Measurements from ENCODE around the gene GIGYF2. TPM values are rescaled to one million over a fixed set of nuclear protein-coding genes. Genes with fewer than 3 reads are reported as not detected.
"Not testable (repeated sequence)": the region's sequence is repeated elsewhere in the genome, so short reads cannot be mapped to it uniquely, and the experiment has no call there.

GIGYF2 gene
- total and polyA plus RNA-seq, 4 donors = 10.6 to 50.5 (median 26.7) TPM

- H3K27me3 ChIP-seq (ENCODE audit: control insufficient read depth in 4 of 4, insufficient read depth in 4 of 4, low read length in 3 of 4) = no peaks in the 10 kb centered on the region
- H3K36me3 ChIP-seq (ENCODE audit: control insufficient read depth in 4 of 4, insufficient read depth in 3 of 4, low read depth in 1 of 4, low read length in 3 of 4) = peaks cover 0 to 3% (median 0%) of the 10 kb centered on the region in 4 donors
- DNase-seq (ENCODE audit: low spot score) = peak; percentile 25
- H3K4me3 ChIP-seq (ENCODE audit: low read depth in 1 of 3, low read length in 3 of 3) = no peak overlapping the region
- H3K27ac ChIP-seq (ENCODE audit: low read depth in 1 of 2, low read length in 2 of 2) = no peak overlapping the region
- no peak for TF ChIP-seq RAD21 (IDR thresholded peaks at IDR 0.05)
- TF ChIP-seq HNF4G (IDR thresholded peaks at IDR 0.05) = no peak
- WGBS = 89% methylated on average over 28 of the region's 28 CpGs
- no peaks in the 10 kb centered on the region for H3K4me1 ChIP-seq (ENCODE audit: control insufficient read depth in 4 of 4, insufficient read depth in 4 of 4, low read length in 3 of 4)
- H3K9ac ChIP-seq (ENCODE audit: low read depth in 1 of 2, low read length in 2 of 2) = no peak overlapping the region
- H3K9me3 ChIP-seq (ENCODE audit: control insufficient read depth in 4 of 4, low read length in 3 of 4) = no peaks in the 10 kb centered on the region
These were observed 204.8 kb downstream of the GIGYF2 start for GRCh38 chr2:232901736-232902578.

GRCh38 chr2:232903989-232904388 lies 206.9 kb downstream of the GIGYF2 start:
- 86% methylated on average over 9 of the region's 9 CpGs for WGBS
- no peak overlapping the region for H3K9ac ChIP-seq (ENCODE audit: low read depth in 1 of 2, low read length in 2 of 2)
- peak; percentile 22 for DNase-seq (ENCODE audit: low spot score)

DNA sequence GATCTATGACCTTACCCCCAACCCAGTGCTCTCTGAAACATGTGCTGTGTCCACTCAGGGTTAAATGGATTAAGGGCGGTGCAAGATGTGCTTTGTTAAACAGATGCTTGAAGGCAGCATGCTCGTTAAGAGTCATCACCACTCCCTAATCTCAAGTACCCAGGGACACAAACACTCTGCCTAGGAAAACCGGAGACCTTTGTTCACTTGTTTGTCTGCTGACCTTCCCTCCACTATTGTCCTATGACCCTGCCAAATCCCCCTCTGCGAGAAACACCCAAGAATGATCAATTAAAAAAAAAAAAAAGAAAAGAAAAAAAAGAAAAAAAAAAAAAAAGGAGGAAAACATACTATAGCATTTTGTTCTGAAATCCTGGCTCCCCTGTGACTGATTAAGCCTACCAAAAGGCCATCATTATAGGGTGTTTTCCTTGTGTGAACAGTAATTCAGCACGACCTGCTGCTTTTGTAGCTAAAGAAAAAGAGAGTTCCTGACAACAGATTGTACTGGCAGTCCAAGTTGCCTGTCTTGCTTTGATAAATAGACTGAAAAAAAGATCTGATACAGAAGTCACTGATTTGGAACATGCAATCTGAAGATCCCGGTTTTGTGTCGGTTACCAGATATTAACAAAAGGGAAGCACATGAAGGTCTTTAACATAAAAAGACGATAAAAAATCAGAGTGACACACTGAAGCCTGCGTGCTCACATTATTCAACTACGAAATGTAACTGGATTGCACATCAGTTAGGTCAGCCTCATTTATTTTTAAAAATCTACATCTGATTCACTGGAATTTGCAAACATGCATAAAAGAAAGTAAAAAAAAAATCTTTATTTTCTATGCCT lies 210.0 kb downstream of the GIGYF2 start:
- 84% methylated on average over 9 of the region's 10 CpGs for WGBS
- DNase-seq (ENCODE audit: low spot score); H3K4me3 ChIP-seq (ENCODE audit: low read depth in 1 of 3, low read length in 3 of 3); H3K27me3 ChIP-seq (ENCODE audit: control insufficient read depth in 4 of 4, insufficient read depth in 4 of 4, low read length in 3 of 4); H3K36me3 ChIP-seq (ENCODE audit: control insufficient read depth in 4 of 4, insufficient read depth in 3 of 4, low read depth in 1 of 4, low read length in 3 of 4); H3K9ac ChIP-seq (ENCODE audit: low read depth in 1 of 2, low read length in 2 of 2); H3K27ac ChIP-seq (ENCODE audit: low read depth in 1 of 2, low read length in 2 of 2); H3K9me3 ChIP-seq (ENCODE audit: control insufficient read depth in 4 of 4, low read length in 3 of 4); H3K4me1 ChIP-seq (ENCODE audit: control insufficient read depth in 4 of 4, insufficient read depth in 4 of 4, low read length in 3 of 4): not testable (repeated sequence)

More at GRCh38 chr2:232903989-232904388, 206.9 kb downstream of the GIGYF2 start:
- Histone ChIP-seq H3K9me3 (ENCODE audit: control insufficient read depth in 4 of 4, low read length in 3 of 4) (no peaks in the 10 kb centered on the region), H3K27ac (ENCODE audit: low read depth in 1 of 2, low read length in 2 of 2) (no peak overlapping the region), H3K4me3 (ENCODE audit: low read depth in 1 of 3, low read length in 3 of 3) (no peak overlapping the region), H3K36me3 (ENCODE audit: control insufficient read depth in 4 of 4, insufficient read depth in 3 of 4, low read depth in 1 of 4, low read length in 3 of 4) (no peaks in the 10 kb centered on the region), H3K4me1 (ENCODE audit: control insufficient read depth in 4 of 4, insufficient read depth in 4 of 4, low read length in 3 of 4) (no peaks in the 10 kb centered on the region), H3K27me3 (ENCODE audit: control insufficient read depth in 4 of 4, insufficient read depth in 4 of 4, low read length in 3 of 4) (no peaks in the 10 kb centered on the region)
- TF ChIP-seq EGR1 (IDR thresholded peaks at IDR 0.05; ENCODE audit: low read depth in 2 of 2) = no peak
- TF ChIP-seq NR2F2 (IDR thresholded peaks at IDR 0.05) = no peak
- TF ChIP-seq HNF4A (conservative IDR thresholded peaks at IDR 0.05) = no peak
- TF ChIP-seq, protein P1, sequence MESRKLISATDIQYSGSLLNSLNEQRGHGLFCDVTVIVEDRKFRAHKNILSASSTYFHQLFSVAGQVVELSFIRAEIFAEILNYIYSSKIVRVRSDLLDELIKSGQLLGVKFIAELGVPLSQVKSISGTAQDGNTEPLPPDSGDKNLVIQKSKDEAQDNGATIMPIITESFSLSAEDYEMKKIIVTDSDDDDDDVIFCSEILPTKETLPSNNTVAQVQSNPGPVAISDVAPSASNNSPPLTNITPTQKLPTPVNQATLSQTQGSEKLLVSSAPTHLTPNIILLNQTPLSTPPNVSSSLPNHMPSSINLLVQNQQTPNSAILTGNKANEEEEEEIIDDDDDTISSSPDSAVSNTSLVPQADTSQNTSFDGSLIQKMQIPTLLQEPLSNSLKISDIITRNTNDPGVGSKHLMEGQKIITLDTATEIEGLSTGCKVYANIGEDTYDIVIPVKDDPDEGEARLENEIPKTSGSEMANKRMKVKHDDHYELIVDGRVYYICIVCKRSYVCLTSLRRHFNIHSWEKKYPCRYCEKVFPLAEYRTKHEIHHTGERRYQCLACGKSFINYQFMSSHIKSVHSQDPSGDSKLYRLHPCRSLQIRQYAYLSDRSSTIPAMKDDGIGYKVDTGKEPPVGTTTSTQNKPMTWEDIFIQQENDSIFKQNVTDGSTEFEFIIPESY (IDR thresholded peaks at IDR 0.05) = no peak
- TF ChIP-seq ATF3 (IDR thresholded peaks at IDR 0.05) = no peak

DNA sequence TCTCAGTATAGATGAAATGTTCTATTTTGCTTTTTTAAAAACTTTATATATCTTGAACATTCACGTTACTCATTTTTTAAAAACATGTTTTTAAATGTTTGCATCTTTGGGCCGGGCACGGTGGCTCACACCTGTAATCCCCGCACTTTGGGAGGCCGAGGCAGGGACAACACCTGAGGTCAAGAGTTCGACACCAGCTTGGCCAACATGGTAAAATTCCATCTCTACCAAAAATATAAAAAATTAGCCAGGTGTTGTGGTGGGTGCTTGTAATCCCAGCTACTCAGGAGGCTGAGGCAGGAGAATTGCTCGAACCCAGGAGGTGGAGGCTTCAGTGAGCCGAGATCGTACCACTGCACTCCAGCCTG lies 210.6 kb downstream of the GIGYF2 start:
- not testable (repeated sequence) for DNase-seq (ENCODE audit: low spot score)

More for the DNA sequence above, 210.6 kb downstream of the GIGYF2 start:
- H3K4me1 ChIP-seq (ENCODE audit: control insufficient read depth in 4 of 4, insufficient read depth in 4 of 4, low read length in 3 of 4); H3K27me3 ChIP-seq (ENCODE audit: control insufficient read depth in 4 of 4, insufficient read depth in 4 of 4, low read length in 3 of 4); H3K36me3 ChIP-seq (ENCODE audit: control insufficient read depth in 4 of 4, insufficient read depth in 3 of 4, low read depth in 1 of 4, low read length in 3 of 4); H3K9ac ChIP-seq (ENCODE audit: low read depth in 1 of 2, low read length in 2 of 2); H3K27ac ChIP-seq (ENCODE audit: low read depth in 1 of 2, low read length in 2 of 2); H3K4me3 ChIP-seq (ENCODE audit: low read depth in 1 of 3, low read length in 3 of 3); H3K9me3 ChIP-seq (ENCODE audit: control insufficient read depth in 4 of 4, low read length in 3 of 4): not testable (repeated sequence)
- 97% methylated on average over 9 of the region's 9 CpGs for WGBS
